DOHH2 (cell line): ENCODE results near the gene HOXB7.

Source experiments
- CTCF ChIP-seq: fragments of 200-600 bp; sonication (generic); IDR thresholded peaks from one replicate; pipeline ENCODE4 v1.5.1; 2014; ENCODE audit warnings: antibody characterized with exemption, mild to moderate bottlenecking, low read depth, low read length; ENCODE audit not compliant: poor library complexity, severe bottlenecking
- EZH2phosphoT487 ChIP-seq: fragments of 200-600 bp; sonication (generic); IDR thresholded peaks from 2 replicates; pipeline ENCODE4 v1.6.1; 2017; ENCODE audit warnings: borderline replicate concordance, mild to moderate bottlenecking, antibody characterized with exemption, low read length, moderate library complexity, mixed read lengths

- TF ChIP-seq CTCF = no peak
- TF ChIP-seq EZH2phosphoT487 = no peak
These were observed 20.3 kb upstream of the HOXB7 start for GRCh38 chr17:48630925-48631692.
